Measurements from ENCODE around the gene FNDC11.

FNDC11 gene, protein sequence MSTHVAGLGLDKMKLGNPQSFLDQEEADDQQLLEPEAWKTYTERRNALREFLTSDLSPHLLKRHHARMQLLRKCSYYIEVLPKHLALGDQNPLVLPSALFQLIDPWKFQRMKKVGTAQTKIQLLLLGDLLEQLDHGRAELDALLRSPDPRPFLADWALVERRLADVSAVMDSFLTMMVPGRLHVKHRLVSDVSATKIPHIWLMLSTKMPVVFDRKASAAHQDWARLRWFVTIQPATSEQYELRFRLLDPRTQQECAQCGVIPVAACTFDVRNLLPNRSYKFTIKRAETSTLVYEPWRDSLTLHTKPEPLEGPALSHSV

DNA sequence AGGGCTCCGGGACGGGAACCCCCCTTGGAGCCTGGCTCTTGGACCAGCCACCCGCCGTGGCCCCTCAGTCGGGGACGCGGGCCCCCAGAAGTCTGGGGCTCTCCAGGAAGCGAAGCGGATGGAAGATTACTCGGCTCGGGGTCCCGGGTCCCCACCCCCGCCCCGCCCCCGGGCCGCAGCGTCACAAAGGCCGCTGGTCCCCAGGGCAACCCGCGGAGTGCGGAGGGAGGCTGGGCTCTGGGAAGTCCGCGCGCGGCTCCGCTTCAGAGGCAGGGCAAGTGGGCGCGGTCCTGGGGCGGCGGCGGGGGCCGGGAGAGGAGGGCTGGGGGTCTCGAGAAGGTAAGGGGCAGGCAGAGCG is at the start of gene FNDC11:
FNDC11 (plus strand) TSS at position 227 of the 358 bp plus-strand sequence. CDS start 1,505 bp downstream, outside the sequence.
- DNase-seq = peak; percentile 71 to 89 (median 77)

DNA sequence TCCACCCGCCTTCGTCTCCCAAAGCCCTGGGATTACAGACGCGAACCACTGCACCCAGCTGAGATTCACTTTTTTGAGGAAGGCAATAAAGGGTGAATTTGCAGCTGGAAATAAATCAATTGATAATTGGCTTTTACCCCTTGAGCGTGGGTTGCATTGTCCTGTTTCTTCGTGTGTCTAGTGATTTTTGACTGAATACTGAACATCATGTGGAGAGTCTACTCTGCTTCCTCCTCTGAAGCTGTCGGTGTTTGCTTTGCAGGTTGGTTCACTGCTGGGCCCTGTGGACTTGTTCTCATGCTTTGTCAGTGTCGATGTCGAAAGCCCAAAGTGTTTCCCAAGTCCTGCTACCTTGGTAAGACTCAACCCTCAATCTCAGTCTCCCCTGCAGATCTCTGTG is 49.3 kb upstream of the FNDC11 start:
- DNase-seq = no peak

- no peak for DNase-seq
Measured at GRCh38 chr20:63505281-63505680, 48.7 kb upstream of the FNDC11 start.

- no peak for DNase-seq
Measured at GRCh38 chr20:63505723-63506122, 48.2 kb upstream of the FNDC11 start.

- DNase-seq = no peak
Measured at GRCh38 chr20:63507083-63507743, 46.7 kb upstream of the FNDC11 start.

GRCh38 chr20:63508072-63508768 is 45.7 kb upstream of the FNDC11 start:
- DNase-seq = no peak

- peak in 1 of 3 donors; percentile 22 for DNase-seq
Measured at GRCh38 chr20:63509088-63509564, 44.8 kb upstream of the FNDC11 start.

DNA sequence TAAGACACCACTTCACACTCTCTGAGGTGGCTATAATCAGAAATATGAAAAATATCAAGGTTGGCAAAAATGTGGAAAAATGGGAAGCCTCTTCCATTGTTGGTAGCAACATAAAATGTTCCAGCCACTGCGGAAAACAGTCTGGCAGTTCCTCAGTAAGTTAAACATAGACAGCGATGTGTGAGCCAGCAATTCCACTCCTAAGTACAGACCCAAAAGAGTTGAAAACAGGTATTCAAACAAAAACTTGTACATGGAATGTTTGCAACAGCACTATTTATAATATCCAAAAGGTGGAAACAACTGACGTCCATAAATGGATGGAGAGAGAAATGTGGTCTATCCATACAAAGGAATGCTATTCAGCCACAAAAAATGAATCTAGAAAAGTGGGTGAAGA is 40.8 kb upstream of the FNDC11 start:
- no peak for DNase-seq

DNA sequence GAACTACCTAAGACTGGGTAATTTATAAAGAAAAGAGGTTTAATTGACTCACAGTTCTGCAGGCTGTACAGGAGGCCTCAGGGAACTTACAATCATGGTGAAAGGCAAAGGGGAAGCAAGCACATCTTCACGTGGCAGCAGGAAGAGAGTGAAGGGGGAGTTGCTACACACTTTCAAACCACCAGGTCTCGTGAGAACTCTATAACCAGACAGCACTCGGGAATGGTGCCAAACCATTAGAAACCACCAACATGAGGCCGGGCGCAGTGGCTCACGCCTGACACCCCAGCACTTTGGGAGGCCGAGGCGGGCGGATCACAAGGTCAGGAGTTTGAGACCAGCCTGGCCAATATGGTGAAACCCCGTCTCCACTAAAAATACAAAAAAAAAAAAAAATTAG is 39.4 kb upstream of the FNDC11 start:
- peak in 2 of 3 donors; percentile 10 to 32 for DNase-seq

DNA sequence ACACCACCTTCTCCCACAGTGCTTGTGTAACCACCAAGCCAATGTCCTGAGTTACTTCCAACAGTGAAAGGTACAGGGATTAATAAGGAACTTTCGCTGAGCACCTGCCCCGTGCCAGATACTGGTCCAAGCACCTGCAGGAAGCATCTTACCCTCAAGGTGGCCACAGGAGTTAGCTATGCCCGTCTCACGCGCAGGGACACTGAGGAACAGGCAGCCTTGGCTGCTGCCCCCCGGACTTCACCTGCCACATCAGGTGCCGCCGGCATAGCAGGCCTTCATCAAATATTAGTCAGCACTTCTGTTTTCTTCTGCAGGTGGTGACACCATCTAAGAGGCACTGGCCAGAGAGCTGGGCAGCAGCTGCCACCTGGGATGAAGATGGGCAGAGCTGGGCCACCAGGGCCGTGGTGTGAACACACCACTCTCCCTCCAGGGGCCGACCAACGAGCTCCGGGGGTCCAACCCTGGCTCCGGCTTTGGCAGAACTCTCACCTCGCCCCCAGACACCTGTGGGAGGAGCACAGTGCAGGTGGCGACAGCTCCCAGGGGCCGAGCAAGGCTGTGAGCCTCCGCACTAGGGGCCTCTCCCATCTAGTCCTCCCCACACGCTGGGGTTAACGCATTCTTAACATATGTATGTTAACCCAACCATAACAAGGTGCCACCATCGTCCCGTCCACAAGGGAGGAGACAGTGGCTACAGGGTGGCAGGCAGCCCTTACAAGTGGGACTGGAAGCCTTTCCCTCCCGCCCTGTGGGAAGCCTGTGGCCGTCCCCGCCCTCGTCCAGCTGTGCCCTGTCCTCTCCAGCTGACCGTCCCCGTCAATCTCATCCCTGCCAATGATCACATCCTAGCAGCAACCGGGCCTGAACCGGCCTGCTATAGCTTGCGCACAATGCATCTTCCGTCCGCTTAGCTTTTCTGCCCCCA is 36.3 kb upstream of the FNDC11 start:
- no peak for DNase-seq

DNA sequence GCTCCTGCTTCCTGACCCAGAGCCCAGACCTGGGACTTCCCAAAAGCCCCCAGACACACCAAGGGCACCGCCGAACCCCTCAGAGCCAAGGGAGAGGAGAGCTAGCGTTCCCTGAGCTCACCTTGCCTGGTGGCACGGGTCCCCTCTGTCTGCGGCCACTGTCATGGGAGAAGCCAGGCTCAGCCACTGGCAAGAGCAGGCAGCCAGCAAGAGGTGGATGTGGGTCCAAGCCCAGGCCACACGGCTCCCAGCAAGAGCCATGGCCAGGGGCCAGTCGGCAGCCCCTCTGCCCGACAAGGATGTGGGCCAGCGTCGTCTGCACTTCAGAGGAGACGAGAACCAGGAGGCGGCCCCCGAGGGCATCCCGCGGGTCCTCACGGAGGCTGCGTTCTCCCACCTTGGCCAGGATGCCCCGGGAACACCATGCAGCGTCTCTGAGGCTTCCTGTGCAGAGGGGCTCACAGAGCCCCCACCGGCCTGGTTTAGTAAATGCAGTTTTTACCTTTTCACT is 35.6 kb upstream of the FNDC11 start:
- DNase-seq = no peak

DNA sequence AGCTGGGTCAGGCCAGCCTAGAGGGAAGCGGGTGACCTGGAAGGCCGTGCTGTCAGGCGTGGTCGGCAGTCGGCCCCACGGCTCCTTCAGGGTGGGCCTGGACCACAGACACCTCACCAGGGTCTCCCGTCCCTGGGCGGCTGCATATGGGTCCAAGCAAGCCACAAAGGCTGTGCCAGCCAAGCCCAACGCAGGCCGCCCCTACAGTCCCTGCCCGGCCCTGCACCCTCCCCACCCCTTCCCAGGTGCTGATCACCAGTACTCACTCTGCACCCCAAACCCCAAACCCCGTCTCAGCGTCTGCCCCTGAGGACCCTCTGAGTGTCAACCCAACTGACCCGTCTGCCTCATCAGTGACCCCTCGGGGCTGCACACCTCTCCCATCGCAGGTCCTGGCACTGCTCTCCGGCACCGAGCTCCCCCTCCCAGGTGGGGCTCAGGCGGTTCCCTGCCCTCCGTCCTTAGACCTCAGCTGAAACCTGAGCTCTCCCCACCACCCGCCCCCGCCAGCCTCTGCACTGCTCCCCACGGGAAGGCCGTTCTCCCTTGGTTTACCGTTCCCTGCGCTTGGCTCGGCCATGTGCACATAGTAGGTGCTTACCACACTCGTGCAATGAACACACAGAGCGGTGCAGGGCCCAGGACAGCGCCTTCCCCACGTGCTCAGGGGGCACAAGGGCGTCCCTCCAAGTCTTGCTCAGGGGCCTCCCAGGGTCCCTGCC is 34.9 kb upstream of the FNDC11 start:
- no peak for DNase-seq

DNA sequence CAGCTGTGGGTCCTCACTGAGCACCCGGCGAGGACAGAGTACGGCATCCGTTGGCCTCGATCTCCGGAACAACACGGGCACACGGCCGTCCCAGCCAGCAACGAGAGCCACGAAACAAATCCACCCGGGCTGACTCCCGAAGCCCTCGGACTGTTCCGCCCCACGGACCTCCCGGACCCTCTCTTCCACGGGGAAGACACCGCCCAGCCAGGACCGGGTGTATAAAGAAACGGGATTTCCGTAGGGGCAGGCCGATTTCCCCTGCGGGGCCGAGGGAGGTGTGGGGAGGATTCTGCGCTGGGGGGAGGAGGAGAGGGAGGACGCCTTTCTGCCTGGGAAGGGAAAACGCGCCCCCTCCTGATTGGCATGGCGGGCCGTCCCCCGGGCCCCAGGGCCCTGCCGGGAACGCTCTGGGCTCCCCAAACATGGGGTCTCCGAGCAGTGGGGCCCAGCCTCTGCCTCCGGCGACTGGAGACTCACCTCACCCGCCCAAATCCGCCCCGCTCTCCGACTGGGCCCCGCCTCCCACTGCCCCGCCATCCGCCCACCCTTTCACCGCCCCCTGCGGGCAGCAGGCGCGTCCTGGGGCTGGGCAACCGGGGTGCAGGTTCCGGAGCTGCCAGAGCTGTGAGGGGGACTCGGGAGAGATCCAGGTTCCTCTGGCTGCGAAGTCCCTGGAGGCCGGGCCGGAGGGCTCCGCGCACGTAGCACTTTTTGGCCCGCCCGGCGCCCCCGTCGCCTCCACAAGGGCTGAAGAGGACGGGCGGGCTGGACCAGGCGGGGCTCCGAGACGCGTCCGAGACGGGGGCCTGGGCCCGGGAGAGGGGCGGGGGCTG is 34.1 kb upstream of the FNDC11 start:
- peak; percentile 54 to 73 (median 55) for DNase-seq

GRCh38 chr20:63520504-63520933 is 33.4 kb upstream of the FNDC11 start, which contains the start of gene PPDPF:
Gene PPDPF (plus strand): TSS chr20:63520765. CDS start chr20:63521309, 544 bp downstream.
- DNase-seq = peak; percentile 84 to 97 (median 93)

DNA sequence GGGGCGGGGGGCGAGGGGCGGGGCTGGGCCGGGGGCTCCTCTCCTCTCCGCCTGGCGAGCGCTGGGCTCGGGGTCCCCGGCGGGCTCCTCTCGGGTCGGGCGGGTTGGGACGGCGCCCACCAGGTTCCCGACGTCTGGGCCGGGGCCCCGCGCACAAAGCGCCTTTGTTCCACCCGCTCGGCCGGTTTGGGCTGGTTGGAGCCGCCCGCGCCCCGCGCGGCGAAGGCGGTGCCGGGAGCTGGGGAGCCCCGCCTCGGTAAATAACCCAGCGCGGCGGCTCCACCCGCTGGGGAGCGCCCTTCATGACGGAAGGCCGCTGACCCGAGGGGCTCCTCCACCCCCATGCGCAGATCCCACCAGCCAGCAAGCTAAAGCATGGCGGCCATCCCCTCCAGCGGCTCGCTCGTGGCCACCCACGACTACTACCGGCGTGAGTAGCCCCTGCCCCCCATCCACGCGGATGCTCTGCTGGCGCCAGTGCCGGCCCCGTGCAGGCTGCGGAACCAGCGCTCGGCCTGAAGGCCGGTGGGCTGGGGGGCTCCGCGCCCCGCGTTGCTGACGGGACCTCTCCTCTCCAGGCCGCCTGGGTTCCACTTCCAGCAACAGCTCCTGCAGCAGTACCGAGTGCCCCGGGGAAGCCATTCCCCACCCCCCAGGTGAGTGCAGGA is 32.9 kb upstream of the FNDC11 start:
- DNase-seq = peak; percentile 63 to 93 (median 83)

DNA sequence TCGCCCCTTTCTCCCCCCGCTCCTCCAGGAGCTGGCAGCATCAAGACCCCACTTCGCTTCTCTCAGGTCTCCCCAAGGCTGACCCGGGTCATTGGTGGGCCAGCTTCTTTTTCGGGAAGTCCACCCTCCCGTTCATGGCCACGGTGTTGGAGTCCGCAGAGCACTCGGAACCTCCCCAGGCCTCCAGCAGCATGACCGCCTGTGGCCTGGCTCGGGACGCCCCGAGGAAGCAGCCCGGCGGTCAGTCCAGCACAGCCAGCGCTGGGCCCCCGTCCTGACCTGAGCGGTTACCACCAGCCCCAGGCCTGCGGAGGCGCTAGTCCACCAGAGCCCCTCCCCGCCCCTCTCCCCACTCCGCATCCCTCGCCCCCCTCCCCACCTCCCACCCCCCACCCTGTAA is 32.4 kb upstream of the FNDC11 start:
- DNase-seq = no peak

GRCh38 chr20:63522091-63522868 is 31.7 kb upstream of the FNDC11 start:
- no peak for DNase-seq

DNA sequence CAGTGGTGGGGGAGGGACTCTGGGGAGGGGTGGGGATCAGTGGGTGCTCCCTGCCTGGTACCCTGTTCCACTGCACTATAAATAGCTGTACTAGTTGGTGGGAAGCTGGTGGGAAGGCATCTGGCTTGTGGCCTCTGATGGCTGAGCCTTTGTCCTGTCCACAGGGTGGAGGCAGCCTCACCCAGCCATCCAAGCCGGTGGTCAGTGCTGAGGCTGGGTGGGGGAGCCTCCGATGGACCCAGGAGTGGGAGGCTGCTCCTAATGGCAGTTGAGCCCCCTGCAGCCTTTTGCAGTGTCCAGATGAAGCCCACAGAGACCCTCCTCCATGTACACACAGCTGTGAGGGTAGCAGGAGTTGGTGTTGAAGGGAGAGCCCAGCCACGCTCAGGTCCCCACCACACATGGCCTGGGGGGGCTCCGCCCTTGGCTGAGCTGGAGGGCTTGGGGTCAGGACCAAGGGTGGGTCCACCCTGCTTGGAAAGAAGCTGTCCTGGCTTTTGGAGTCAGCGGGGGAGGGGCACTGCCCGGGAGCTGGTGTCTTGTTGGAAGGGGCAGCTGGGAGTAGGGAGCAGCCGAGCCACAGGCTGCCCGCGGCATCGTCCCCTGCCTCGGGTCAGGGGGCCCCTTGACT is 30.9 kb upstream of the FNDC11 start:
- DNase-seq = no peak

GRCh38 chr20:63525185-63525584 is 28.8 kb upstream of the FNDC11 start:
- DNase-seq = no peak

All from suppressor macrophage treated with lipopolysaccharide for 1 hour (primary cell).